Neural cell (in vitro differentiated cells): Measurements from ENCODE around the gene CA6. TPM values are rescaled to one million over a fixed set of nuclear protein-coding genes. Genes with fewer than 3 reads are reported as not detected.
"Not testable (repeated sequence)": the region's sequence is repeated elsewhere in the genome, so short reads cannot be mapped to it uniquely, and the experiment has no call there.

Experiments
- H2AFZ ChIP-seq: fragments of 200-600, 300-800 bp; sonication (generic), shearing (Covaris generic); 2 replicates; pipeline ENCODE4 v1.6.0; 2014; ENCODE audit warnings: low read depth, mild to moderate bottlenecking, antibody characterized with exemption, low read length, moderate library complexity
- H3F3A ChIP-seq: fragments of 200-600 bp; shearing (Covaris generic); 2 replicates; pipeline ENCODE4 v1.6.1; 2016; ENCODE audit warnings: mild to moderate bottlenecking, moderate library complexity, mixed read lengths, antibody characterized with exemption, low read length; ENCODE audit not compliant: insufficient read depth, poor library complexity, severe bottlenecking
- H3K27ac ChIP-seq: fragments of 200-600, 300-800 bp; sonication (generic), shearing (Covaris generic); 2 replicates; pipeline ENCODE4 v1.5.1; 2014; ENCODE audit warnings: mild to moderate bottlenecking, low read length, moderate library complexity
- H3K27me3 ChIP-seq: fragments of 300-800, 200-600 bp; sonication (generic), shearing (Covaris generic); 2 replicates; pipeline ENCODE4 v1.6.0; 2014; ENCODE audit warnings: mild to moderate bottlenecking, low read depth, low read length, moderate library complexity; ENCODE audit not compliant: insufficient read depth
- H3K36me3 ChIP-seq: fragments of 300-800, 200-600 bp; sonication (generic), shearing (Covaris generic); 2 replicates; pipeline ENCODE4 v1.5.1; 2014; ENCODE audit warnings: mild to moderate bottlenecking, antibody characterized with exemption, low read length, moderate library complexity; ENCODE audit not compliant: insufficient read depth
- H3K4me2 ChIP-seq: fragments of 300-800, 200-600 bp; sonication (generic), shearing (Covaris generic); 2 replicates; pipeline ENCODE4 v1.6.0; 2014; ENCODE audit warnings: mild to moderate bottlenecking, low read length
- H3K4me3 ChIP-seq: fragments of 300-800, 200-600 bp; sonication (generic), shearing (Covaris generic); 2 replicates; pipeline ENCODE4 v1.5.1; 2014; ENCODE audit warnings: mild to moderate bottlenecking, low read length, moderate library complexity
- H3K79me2 ChIP-seq: fragments of 200-600 bp; shearing (Covaris generic); replicated peaks from 2 replicates; pipeline ENCODE4 v1.6.0; 2014; ENCODE audit warnings: mild to moderate bottlenecking, low read length, moderate library complexity; ENCODE audit not compliant: insufficient read depth
- H3K9ac ChIP-seq: fragments of 300-800, 200-600 bp; sonication (generic), shearing (Covaris generic); 2 replicates; pipeline ENCODE4 v1.6.1; 2016; ENCODE audit warnings: mild to moderate bottlenecking, low read length, mixed read lengths
- H3K9me2 ChIP-seq: fragments of 200-600 bp; shearing (Covaris generic); 2 replicates; pipeline ENCODE4 v1.6.1; 2016; ENCODE audit warnings: mild to moderate bottlenecking, low read length, mixed read lengths; ENCODE audit not compliant: insufficient read depth
- H3K9me3 ChIP-seq: fragments of 200-600, 300-800 bp; sonication (generic), shearing (Covaris generic); 2 replicates; pipeline ENCODE4 v1.6.1; 2016; ENCODE audit warnings: mild to moderate bottlenecking, mixed run types, low read length, moderate library complexity, mixed read lengths
- H4K20me1 ChIP-seq: fragments of 200-600 bp; shearing (Covaris generic); 2 replicates; pipeline ENCODE4 v1.6.1; 2016; ENCODE audit warnings: mild to moderate bottlenecking, mixed run types; ENCODE audit not compliant: insufficient read depth
- EP300 ChIP-seq: fragments of 450-650 bp; conservative IDR thresholded peaks from 2 replicates; pipeline ENCODE4 v1.6.1; 2014; ENCODE audit warnings: antibody characterized with exemption, mild to moderate bottlenecking, moderate library complexity; ENCODE audit not compliant: poor library complexity, severe bottlenecking
- MXI1 ChIP-seq: fragments of 450-650 bp; conservative IDR thresholded peaks from 2 replicates; pipeline ENCODE4 v1.6.1; 2014; ENCODE audit warnings: antibody characterized with exemption, mild to moderate bottlenecking; ENCODE audit not compliant: poor library complexity, severe bottlenecking
- RAD21 ChIP-seq: fragments of 450-650 bp; conservative IDR thresholded peaks from 2 replicates; pipeline ENCODE4 v1.6.1; 2014; ENCODE audit warnings: antibody characterized with exemption, mild to moderate bottlenecking, moderate library complexity
- SMC3 ChIP-seq: fragments of 450-650 bp; conservative IDR thresholded peaks from 2 replicates; pipeline ENCODE4 v1.6.1; 2014; ENCODE audit warnings: antibody characterized with exemption, mild to moderate bottlenecking, moderate library complexity; ENCODE audit not compliant: poor library complexity
- TAF1 ChIP-seq: IDR thresholded peaks from 2 replicates; pipeline ENCODE4 v1.6.1; 2012; ENCODE audit warnings: low read depth
- polyA plus RNA-seq: library from polyadenylated mRNA; depleted of rRNA; stranded (reverse); fragments of >200 nt; gene quantifications from 2 replicates; pipeline ENCODE4 v1.2.3, GENCODE V29; 2014
- small RNA-seq, 3 experiments: library from RNA; depleted of rRNA; stranded (forward); fragments of <200 nt; gene quantifications; one replicate each; pipeline ENCODE3, GENCODE V24; 2012
- TF ChIP-seq, protein P1 (sequence below): IDR thresholded peaks from 2 replicates; pipeline ENCODE4 v1.6.1; 2012; ENCODE audit warnings: borderline replicate concordance

Gene CA6
- polyA plus RNA-seq, 1 donor from 2014 or later: not detected

DNA sequence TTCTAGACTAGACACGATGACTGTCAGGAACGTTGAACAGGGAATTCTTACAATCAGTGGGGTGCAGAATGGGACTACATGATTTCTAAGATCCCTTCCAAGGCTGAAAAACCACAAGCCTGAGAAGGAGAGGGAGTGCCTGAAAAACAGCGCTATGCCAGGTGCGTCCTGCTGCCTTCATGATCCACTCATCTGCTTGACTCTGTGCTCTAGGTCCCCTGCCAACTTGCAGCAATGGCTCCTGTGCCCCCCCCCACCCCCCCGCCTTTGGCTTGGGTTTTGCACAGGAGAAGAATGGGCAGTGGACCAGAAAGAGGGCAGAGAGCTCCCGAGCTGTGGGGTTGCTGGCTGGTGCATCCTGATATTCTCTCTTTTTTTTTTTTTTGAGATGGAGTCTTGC, 74.6 kb downstream of the CA6 start:
- H3K9me3 ChIP-seq: no peaks in the 10 kb centered on the region
- H2AFZ ChIP-seq: no peak overlapping the region
- H3K27me3 ChIP-seq: no peaks in the 10 kb centered on the region
- H3K36me3 ChIP-seq: no peaks in the 10 kb centered on the region
- H3K27ac ChIP-seq: no peak overlapping the region
- no peaks in the 10 kb centered on the region for H4K20me1 ChIP-seq
- no peak overlapping the region for H3K4me2 ChIP-seq
- H3K79me2 ChIP-seq: no peaks in the 10 kb centered on the region
- H3F3A ChIP-seq: no peaks in the 10 kb centered on the region
- H3K9ac ChIP-seq: no peak overlapping the region
- no peak for TF ChIP-seq EP300
- TF ChIP-seq, protein P1, sequence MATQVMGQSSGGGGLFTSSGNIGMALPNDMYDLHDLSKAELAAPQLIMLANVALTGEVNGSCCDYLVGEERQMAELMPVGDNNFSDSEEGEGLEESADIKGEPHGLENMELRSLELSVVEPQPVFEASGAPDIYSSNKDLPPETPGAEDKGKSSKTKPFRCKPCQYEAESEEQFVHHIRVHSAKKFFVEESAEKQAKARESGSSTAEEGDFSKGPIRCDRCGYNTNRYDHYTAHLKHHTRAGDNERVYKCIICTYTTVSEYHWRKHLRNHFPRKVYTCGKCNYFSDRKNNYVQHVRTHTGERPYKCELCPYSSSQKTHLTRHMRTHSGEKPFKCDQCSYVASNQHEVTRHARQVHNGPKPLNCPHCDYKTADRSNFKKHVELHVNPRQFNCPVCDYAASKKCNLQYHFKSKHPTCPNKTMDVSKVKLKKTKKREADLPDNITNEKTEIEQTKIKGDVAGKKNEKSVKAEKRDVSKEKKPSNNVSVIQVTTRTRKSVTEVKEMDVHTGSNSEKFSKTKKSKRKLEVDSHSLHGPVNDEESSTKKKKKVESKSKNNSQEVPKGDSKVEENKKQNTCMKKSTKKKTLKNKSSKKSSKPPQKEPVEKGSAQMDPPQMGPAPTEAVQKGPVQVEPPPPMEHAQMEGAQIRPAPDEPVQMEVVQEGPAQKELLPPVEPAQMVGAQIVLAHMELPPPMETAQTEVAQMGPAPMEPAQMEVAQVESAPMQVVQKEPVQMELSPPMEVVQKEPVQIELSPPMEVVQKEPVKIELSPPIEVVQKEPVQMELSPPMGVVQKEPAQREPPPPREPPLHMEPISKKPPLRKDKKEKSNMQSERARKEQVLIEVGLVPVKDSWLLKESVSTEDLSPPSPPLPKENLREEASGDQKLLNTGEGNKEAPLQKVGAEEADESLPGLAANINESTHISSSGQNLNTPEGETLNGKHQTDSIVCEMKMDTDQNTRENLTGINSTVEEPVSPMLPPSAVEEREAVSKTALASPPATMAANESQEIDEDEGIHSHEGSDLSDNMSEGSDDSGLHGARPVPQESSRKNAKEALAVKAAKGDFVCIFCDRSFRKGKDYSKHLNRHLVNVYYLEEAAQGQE: no peak
- no peak for TF ChIP-seq TAF1
- no peak for TF ChIP-seq SMC3
- H3K9me2 ChIP-seq: no peaks in the 10 kb centered on the region
- H3K4me3 ChIP-seq: no peak overlapping the region

GRCh38 chr1:9022026-9022738, 76.5 kb downstream of the CA6 start:
- not testable (repeated sequence) for H4K20me1 ChIP-seq, H3K79me2 ChIP-seq, H3F3A ChIP-seq, H3K4me3 ChIP-seq, H2AFZ ChIP-seq, H3K9ac ChIP-seq, H3K36me3 ChIP-seq, H3K9me2 ChIP-seq, H3K27ac ChIP-seq, H3K4me2 ChIP-seq, H3K9me3 ChIP-seq, H3K27me3 ChIP-seq

- Histone ChIP-seq H3K4me3 (no peak overlapping the region), H3K4me2 (no peak overlapping the region), H3K9me3 (no peaks in the 10 kb centered on the region), H4K20me1 (no peaks in the 10 kb centered on the region), H3K79me2 (no peaks in the 10 kb centered on the region), H3K27me3 (no peaks in the 10 kb centered on the region), H3K36me3 (no peaks in the 10 kb centered on the region), H3F3A (no peaks in the 10 kb centered on the region), H3K9me2 (no peaks in the 10 kb centered on the region), H2AFZ (no peak overlapping the region), H3K9ac (no peak overlapping the region), H3K27ac (no peak overlapping the region)
- no peak for TF ChIP-seq EP300
- TF ChIP-seq, protein P1: no peak
- TF ChIP-seq TAF1: no peak
- TF ChIP-seq MXI1: no peak
- no peak for TF ChIP-seq RAD21
Observed at GRCh38 chr1:9022773-9023172, 77.1 kb downstream of the CA6 start.

Small RNAs within 50 kb of the gene (small RNA-seq; reads per million reads assigned to genes)
- gene AL139415.2 (0 reads per million in 3 experiments), gene RN7SL451P (0 reads per million in 3 experiments)

Other genes starting within 250 kb of the CA6 start
- 21.0 and 56.1 TPM in 2 replicates for gene RERE, start 128.2 kb upstream of the CA6 start, polyA plus RNA-seq
- gene ENO1, start 67.2 kb upstream of the CA6 start, polyA plus RNA-seq: 199 and 260 TPM in 2 replicates
- gene SLC2A7, start 80.6 kb downstream of the CA6 start, polyA plus RNA-seq: not detected in 2 replicates
- not detected in 2 replicates for gene SLC2A5, start 123.8 kb downstream of the CA6 start, polyA plus RNA-seq
- not detected in 2 replicates for gene GPR157, start 183.2 kb downstream of the CA6 start, polyA plus RNA-seq